Epithelial cell of proximal tubule (primary cell): ENCODE data around the gene STAT5B. TPM values are rescaled to one million over a fixed set of nuclear protein-coding genes. Genes with fewer than 3 reads are reported as not detected.
"Not testable (repeated sequence)": the region's sequence is repeated elsewhere in the genome, so short reads cannot be mapped to it uniquely, and the experiment has no call there.

Experiments
- DNase-seq: peaks from one replicate; pipeline ENCODE4 v3.0.0-alpha.2; 2011; ENCODE audit warnings: low read depth
- H3K4me3 ChIP-seq: 2 replicates; pipeline ENCODE4 v1.5.1; 2011; ENCODE audit warnings: low read depth, mild to moderate bottlenecking, low read length
- CTCF ChIP-seq: conservative IDR thresholded peaks from 2 replicates; pipeline ENCODE4 v1.5.1; 2012; ENCODE audit warnings: low read depth, mild to moderate bottlenecking, low read length
- total RNA-seq: library from RNA; depleted of rRNA; stranded (reverse); fragments of >200 nt; gene quantifications from 2 replicates; pipeline ENCODE4 v1.2.3, GENCODE V29; 2015

The STAT5B gene
- 16.0 and 19.5 TPM in 2 replicates for total RNA-seq

GRCh38 chr17:42276359-42276608 lies at the start of gene STAT5B:
Gene STAT5B (minus strand): TSS chr17:42276391. CDS start chr17:42232127, 44,264 bp downstream.
- no peak for TF ChIP-seq CTCF
- no peak for DNase-seq
- H3K4me3 ChIP-seq, result peak within 1 kb of the TSS; percentile 75

- peak; percentile 14 for TF ChIP-seq CTCF
- peak; percentile 64 for DNase-seq
- H3K4me3 ChIP-seq, result no peak overlapping the region
Observed at GRCh38 chr17:42325026-42325425, 48.8 kb upstream of the STAT5B start.

DNA sequence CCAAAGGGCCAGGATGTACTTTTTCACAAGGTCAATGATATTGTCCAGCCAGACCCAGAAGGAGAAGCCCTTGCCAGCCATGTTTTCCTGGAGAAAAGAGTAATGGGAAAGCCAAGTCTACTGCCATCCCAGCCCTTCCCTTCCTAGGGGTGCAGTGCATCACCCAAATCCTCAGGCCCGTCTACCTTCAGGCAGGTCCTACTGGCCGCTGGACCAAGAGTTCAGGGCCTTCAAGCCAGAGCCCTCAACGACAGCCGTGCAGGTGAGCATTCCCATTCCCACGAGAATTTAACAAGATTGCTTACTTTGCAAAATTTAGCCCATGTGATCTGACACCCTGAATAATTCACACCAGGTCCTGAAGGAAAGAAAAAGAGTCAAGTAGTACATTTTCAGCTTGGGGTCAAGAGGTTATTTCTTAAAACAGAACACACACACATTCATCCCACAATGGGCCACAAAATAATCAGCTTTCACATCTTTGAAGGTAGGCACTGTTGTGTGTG lies 47.1 kb upstream of the STAT5B start:
- H3K4me3 ChIP-seq, result no peak overlapping the region
- TF ChIP-seq CTCF, result no peak
- DNase-seq, result no peak

GRCh38 chr17:42322382-42323267 lies 46.4 kb upstream of the STAT5B start:
- no peak overlapping the region for H3K4me3 ChIP-seq
- no peak for DNase-seq
- TF ChIP-seq CTCF, result peak; percentile 99

GRCh38 chr17:42321555-42321954 lies 45.4 kb upstream of the STAT5B start:
- TF ChIP-seq CTCF, result no peak
- no peak for DNase-seq

DNA sequence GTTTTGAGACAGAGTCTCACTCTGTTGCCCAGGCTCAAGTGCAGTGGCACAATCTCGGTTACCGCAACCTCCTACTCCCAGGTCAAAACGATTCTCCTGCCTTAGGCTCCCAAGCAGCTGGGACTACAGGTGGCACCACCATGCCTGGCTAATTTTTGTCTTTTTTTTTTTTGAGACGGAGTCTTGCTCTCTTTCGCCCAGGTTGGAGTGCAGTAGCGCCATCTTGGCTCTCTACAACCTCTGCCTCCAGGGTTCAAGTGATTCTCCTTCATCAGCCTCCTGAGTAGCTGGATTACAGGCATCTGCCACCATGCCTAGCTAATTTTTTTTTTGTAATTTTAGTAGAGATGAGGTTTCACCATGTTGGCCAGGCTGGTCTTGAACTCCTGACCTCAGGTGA lies 41.8 kb upstream of the STAT5B start:
- H3K4me3 ChIP-seq, DNase-seq: not testable (repeated sequence)

More at GRCh38 chr17:42321555-42321954, 45.4 kb upstream of the STAT5B start:
- H3K4me3 ChIP-seq, result no peak overlapping the region

DNA sequence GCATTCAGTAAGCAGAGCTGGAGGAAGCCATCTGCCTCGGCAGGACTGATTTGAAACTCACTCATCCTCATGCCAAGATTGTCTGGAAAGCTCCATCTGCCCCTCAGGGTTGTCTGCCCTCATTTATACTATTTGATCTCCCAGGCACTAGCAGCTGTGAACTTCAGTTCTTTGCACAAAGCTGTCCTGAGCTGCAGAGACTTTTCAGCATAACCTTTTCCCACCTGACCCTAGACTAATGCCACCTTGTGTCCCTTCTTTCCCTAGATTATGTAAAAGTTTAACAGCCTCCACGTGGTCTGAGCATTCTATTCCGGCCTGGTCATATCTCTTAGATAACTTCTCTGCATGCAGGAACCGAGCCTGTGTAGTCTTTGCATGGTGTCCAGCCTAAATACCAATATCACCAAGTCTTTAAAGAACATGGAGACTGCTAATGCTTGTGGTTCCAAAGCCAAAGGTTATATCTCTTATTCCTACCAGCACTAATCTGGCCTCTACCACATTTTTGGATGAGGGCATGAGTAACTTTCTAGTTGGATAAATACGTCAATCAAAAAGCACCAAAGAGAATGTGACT lies 41.2 kb upstream of the STAT5B start:
- TF ChIP-seq CTCF, result no peak
- H3K4me3 ChIP-seq, result no peak overlapping the region
- no peak for DNase-seq
